ENCODE results near the gene GBX2.

DNA sequence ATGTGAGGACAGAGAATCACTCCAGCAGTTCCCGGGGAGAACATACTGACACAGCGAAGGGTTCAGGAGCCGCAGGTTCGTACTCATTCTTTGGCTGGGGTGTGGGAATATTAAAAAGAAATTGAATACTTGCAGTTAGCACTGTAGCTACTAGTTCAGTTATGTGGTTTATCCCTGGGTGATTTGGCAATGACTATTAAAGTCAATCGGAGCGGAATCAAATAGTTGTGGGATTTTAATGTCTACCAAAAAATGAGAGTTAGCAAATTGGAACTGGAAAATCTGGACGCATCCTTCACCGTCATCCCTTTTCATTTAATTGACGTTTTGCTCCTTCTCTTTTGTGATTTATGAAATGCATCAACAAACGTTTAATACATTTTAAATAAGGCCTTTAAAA is 50.8 kb downstream of the GBX2 start:
- no peak for TF ChIP-seq EZH2 (IDR thresholded peaks at IDR 0.05; ENCODE audit: borderline replicate concordance, insufficient read depth, low read depth, low read length, poor library complexity, severe bottlenecking)
- TF ChIP-seq, protein P1, sequence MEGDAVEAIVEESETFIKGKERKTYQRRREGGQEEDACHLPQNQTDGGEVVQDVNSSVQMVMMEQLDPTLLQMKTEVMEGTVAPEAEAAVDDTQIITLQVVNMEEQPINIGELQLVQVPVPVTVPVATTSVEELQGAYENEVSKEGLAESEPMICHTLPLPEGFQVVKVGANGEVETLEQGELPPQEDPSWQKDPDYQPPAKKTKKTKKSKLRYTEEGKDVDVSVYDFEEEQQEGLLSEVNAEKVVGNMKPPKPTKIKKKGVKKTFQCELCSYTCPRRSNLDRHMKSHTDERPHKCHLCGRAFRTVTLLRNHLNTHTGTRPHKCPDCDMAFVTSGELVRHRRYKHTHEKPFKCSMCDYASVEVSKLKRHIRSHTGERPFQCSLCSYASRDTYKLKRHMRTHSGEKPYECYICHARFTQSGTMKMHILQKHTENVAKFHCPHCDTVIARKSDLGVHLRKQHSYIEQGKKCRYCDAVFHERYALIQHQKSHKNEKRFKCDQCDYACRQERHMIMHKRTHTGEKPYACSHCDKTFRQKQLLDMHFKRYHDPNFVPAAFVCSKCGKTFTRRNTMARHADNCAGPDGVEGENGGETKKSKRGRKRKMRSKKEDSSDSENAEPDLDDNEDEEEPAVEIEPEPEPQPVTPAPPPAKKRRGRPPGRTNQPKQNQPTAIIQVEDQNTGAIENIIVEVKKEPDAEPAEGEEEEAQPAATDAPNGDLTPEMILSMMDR (IDR thresholded peaks at IDR 0.05), result no peak

All from B cell (primary cell).